Astrocyte of the hippocampus (primary cell): ENCODE results near the gene EFCAB5.
A peak's percentile ranks its signal among the peaks of the same experiment; 100 is the strongest.
"Not testable (repeated sequence)": the region's sequence is repeated elsewhere in the genome, so short reads cannot be mapped to it uniquely, and the experiment has no call there.

Source experiments
- DNase-seq: peaks from one replicate; pipeline ENCODE4 v3.0.0; 2011; ENCODE audit warnings: low read depth, low spot score

The EFCAB5 gene

DNA sequence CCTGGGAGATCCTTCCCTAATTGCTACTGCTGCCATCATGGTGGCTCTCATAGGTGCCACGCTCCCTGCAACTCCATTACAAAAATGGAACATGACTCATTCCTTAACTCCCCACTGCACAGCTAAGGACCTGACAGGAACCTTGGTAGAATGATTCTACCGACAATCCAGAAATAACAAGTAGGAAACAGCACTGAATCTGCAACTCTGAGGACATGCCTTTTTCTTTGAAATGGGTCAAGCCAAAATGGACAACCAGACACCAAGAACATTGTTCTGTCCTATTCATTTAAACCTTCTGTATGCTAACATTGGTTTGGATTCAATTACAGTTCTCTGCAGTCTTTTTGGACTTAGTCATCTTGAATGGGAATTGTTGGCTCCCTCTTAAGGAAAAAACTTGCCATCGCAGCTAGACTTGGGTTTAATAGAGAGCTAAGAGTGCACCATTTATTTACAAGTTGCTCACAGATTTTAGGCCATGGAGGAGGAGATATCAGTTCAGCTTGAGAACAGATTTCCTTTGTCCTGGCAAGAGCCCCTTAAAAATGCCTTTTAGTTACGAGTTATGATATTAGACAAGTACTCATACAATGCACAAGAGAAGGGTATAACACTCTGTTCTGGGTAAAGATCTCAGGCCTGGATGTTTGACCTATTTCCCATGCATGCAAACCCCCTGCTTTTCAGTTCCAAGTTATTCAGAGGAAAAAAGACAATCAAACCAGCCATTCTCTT lies 154.2 kb downstream of the EFCAB5 start:
- peak; percentile 82 for DNase-seq

DNA sequence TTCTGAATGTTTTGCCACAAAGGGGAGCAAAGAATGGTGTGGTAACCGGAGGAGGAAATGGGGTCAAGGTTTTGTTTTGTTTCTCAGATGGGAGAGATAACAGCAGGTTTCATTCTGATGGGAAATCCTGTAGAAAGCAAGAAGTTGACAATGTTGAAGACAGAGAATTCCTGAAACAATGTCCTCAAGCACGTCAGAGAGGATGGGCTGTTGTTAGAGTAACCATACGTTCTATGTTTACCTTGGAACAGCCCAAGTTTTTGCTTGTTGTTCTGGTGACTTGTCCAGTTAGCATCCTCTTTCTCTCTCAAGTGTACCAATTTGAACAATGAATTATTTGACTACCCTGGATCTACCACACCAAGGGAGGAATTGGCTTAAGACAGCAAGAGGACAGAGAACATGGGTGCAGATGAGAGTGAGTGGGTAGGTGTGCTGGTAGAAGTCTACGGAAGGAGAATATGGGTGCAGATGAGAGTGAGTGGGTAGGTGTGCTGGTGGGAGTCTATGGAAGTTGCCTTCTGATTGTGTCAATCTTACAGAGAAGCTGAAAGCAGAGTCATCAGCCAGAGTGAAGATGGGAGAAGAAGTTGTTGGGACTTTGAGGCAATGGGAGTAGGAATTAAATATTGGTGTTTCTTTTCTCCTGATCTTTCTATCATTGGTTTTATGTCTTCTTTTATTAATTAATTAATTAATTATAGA lies 160.4 kb downstream of the EFCAB5 start:
- no peak for DNase-seq

DNA sequence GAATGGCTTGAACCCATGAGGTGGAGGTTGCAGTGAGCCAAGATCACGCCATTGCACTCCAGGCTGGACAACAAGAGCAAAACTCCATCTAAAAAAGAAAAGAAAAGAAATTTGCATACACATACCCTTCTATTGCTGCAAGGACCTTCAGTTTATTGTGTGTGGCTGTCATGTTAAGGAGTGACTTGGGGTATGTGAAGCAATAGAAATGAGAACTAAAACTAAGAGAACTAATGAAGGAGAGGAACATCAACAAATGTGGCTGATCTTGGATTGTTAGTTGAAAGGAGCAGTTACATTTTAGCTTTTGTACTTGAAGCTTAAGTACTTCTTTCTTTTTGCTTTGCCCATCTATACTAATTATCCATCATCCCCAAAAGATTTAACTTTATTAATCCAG lies 162.5 kb downstream of the EFCAB5 start:
- no peak for DNase-seq

DNA sequence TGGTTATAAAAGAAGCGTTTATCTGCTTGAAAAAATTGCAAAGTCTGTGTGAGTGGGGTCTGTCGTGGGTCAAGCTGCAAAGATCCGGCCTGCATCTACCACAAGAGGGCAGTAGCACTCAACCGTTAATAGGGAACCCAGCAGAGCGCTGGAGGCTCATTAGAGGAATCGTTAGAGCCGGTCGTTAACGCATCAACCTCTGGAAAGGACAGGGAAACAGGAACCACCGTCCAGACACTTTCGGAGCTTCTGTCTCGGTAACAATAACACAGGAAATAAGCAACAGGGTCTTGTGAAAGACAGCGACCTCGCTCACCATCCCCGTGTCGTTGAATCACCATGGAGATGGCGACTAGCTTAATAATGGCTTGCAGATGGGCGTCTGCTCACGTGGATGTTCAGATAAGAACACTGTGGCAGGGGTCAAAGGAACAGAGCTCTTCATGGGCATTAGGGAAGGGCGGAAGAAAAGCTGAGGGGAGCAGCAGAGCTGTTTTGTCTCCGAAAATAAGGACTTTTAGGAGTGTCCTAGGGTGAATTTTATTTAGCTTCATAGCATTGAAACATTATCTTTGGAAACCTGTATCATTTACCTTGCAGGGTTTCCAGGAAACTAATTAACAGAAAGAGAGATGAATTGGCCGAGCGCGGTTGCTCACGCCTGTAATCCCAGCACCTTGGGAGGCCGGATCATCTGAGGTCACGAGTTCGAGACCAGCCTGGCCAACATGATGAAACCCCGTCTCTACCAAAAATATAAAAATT lies 163.3 kb downstream of the EFCAB5 start:
- peak; percentile 89 for DNase-seq

DNA sequence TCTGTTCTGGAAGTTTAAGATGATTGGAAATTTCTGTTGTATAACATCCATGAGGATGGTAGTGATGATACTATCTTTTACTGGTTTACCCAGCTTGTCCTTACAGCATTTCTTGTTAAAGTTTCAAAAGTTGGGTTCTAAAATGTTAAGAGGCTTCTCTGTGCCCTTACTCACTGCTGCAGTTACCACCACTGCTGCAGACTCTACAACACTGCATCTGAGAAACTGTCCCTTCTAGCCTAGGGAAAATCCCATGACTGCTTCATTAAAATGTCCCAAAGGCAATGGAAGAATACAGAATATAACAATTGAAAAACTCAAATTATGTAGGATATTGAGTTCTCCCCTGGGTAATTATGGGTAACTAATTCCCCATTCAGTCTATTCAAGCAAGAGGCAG lies 171.4 kb downstream of the EFCAB5 start:
- no peak for DNase-seq

DNA sequence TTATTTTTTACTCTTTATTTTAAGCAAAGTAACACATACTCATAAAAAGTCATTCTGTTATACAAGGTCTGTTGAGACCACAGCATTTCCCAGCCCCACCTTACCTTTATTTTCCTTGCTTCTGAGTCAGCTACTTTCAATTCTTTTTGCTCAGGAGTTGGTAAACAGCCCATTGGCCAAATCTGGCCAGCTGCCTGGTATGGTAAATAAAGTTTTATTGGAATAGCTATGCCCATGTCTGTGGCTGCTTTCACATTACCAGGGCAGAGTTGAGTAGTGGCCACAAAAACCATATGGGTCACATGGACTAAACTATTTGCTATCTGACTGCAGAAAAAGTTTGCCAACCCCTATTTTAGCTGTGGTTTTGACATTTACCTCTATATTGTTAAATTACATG lies 171.8 kb downstream of the EFCAB5 start:
- peak; percentile 87 for DNase-seq

DNA sequence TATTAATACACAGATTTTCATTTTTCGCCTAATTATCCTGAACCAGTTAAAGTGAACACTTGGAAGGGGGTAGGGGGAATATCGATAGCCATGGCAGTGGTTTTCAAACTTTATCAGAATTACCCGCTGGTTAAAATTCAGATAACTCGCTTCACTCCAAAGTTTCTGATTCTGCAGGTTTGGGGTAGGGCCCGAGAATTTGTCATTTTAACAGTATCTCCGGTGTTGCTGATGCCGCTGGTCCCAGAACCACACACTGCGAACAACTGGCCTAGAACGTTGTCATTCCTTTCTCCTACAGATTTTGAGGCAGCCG lies 174.9 kb downstream of the EFCAB5 start:
- no peak for DNase-seq

DNA sequence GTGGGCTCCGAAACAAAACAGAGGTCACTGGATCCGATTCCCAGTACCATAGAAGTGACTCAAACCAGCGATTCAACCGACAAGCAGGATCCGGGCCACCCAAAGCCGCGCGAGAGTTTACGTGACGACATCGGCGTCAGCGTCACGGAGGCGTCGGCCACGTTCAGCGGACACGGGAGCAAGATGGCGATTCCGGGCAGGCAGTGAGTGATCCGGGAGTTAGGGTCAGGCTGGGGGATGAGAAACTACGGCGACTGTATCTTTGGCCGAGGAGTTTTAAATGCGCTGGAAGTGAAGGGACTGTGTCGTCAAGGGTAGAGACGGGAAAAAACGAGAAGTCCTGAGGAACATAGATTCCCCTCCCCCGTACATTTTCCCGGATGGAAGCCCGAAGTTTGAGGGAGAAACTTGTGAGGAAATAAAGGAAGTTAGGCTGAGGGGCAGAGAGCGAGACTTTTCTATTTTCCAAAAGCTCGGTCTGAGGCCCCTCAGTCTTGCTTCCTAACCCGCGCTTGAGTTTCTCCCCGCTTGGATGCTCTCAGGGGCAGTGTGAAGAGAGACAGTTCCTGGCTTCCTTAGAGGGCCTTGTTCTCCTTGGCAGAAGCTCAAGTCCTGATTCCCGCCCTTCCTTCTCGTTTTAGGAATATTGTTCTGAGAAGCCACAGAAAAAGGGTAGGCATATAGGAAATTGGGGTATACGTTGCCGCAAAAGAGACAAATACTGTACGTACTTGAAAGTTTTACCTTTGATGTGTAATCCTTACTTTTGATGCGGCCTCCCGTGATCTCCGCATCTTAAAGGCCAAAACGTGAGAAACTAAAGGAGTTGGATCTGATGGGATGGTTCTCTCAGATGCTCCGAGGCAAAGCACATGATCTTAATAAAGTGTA lies 175.5 kb downstream of the EFCAB5 start, which contains the start of gene NSRP1:
NSRP1 (plus strand) TSS at position 156 of the 891 bp plus-strand sequence; CDS start at position 184, 28 bp downstream.
- DNase-seq, result peak; percentile 98

DNA sequence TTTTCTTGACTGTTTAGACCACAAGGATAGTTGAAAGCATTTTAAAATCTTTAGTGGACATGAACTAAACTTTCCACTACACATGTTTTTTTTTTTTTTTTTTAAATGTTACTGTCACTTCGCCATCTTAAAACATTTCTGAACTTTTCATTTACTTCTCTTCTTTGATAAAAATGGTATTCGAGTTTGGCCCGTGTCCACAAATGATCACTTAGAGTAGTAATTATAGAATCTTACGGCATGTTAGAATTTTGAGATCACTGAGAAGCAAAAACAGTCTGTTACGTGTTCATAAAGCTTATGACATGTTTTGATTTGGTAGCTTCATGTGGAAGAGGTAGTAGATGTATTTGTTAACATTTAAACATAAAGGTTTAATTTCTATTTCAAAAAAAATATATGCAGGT lies 176.2 kb downstream of the EFCAB5 start:
- DNase-seq, result peak; percentile 7

DNA sequence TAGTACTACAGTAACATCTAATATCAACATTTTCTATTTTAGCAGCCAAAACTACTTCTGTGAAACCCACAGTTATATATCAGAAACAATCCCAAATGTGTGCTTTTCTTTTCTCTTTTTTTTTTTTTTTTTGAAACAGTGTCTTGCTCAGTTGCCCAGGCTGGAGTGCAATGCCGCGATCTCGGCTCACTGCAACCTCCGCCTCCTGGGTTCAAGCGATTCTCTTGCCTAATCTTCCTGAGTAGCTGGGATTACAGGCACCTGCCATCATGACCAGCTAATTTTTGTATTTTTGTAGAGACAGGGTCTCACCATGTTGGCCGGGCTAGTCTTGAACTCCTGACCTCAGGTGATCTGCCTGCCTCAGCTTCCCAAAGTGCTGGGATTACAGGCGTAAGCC lies 177.2 kb downstream of the EFCAB5 start:
- DNase-seq, result not testable (repeated sequence)

DNA sequence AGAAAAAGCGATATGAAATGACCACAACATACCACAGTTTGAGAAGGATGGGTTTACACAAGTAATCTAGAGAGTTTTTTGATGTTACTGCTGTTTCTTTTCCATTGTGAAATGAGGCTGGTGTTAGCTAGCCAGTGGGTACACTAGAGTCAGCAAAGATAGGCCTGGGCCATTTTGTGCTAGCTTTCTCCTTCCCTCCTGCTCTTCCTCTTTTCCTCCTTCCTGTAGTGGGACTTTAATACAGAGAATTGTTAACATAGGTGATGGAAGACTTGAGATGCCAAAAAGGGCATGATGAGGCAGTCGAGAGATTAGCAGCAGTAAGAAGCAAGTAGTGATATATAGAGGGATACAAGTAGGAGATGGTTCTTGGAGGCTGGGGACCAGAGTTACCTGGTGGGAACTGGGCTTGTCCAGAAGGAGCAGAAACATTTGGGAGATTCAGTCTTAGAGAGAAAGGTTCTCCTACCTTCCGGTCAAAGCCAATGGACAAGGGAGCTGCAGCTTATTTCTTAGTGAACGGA lies 182.9 kb downstream of the EFCAB5 start:
- no peak for DNase-seq

DNA sequence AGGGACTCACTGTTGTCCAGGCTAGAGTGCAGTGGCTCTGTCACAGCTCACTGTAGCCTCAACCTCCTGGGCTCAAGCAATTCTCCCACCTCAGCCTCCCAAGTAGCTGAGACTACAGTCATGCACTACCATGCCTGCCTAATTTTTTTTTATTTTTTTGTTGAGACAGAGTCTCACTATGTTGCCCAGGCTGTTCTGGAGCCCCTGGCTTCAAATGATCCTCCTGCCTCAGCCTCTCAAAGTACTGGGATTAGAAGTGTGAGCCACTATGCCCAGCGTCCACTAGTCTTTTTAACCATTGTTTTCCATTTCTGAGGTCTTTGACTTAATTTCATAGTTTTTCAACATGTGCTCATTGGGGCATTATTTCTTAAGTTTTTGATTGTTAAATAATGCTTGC lies 188.7 kb downstream of the EFCAB5 start:
- no peak for DNase-seq

DNA sequence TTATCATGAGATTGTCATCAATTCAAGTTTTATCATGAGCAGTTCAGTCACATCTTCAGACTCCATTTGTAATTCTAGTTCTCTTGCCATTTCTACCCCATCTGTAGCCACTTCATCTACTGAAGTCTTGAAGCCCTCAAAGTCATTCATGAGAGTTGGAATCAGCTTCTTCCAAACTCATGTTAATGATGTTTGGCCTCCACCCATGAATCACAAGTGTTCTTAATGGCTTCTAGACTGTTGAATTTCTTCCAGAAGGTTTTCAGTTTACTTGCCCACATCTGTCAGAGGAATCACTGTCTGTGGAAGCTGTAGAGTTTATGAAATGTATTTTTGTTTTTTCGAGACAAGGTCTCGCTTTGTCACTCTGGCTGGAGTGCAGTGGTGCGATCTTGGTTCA lies 191.2 kb downstream of the EFCAB5 start:
- no peak for DNase-seq

DNA sequence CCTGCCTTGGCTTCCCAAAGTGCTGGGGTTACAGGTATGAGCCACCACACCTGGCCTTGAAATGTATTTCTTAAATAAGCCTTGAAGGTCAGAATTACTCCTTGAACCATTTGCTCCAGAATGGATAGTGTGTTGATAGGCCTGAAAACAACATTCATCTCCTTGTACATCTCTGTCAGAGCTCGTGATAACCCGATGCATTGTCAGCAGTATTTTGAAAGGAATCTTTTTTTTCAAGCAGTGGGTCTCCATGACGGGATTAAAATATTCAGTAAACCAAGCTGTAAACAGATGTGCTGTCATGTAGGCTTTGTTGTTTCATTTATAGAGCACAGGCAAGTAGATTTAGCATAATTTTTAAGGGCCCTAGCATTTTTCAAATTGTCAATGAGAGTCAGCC lies 191.8 kb downstream of the EFCAB5 start:
- no peak for DNase-seq

DNA sequence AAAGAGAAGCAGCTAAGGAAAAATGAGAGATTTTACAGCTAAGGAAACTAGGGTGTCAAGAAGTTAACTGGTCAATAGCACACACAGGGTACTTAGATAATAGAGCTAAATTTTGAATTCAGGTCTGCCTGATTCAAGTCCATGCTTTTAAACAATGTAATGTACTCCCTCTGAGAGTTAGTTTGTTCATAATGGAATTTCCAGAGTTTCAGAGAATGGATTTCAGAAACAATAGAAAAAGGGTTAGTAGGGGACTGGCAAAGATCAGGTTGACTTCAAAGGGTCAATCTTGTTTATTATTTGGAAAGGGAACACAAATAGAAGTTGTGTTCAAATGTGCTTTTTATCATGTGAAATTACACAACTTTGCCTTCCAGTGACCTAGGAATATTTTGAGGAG lies 193.1 kb downstream of the EFCAB5 start:
- no peak for DNase-seq

DNA sequence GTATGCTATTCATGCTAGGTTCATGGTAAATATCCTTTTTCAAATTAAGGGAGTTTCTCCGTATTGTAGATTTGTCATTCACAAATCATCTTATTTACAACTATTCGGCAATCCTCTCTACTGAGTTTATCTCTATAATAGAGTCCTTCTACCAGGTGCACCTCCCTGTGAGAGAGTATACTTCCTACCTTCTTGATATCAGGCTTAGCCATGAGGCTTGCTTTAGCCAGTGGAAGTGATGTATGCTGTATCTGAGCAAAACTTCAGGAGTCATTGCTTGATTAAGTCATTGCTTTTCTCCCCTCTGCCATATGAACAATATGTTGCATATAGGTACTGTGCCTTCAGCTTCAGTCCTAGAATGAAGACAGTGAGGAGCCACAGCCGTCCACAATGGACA lies 195.7 kb downstream of the EFCAB5 start:
- no peak for DNase-seq

DNA sequence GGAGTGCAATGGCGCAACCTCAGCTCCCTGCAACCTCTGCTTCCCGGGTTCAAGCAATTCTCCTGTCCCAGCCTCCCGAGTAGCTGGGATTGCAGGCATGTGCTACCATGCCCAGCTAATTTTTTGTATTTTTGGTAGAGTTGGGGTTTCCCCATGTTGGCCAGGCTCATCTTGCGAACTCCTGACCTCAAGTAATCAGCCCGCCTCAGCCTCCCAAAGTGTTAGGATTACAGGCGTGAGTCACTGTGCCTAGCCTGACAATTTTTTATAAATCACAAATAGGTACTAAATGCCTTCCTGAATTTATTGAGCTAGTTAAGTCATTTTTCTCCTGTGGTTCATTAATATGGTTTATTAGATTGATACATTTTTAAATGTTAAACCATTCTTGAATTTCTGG lies 206.4 kb downstream of the EFCAB5 start:
- not testable (repeated sequence) for DNase-seq

DNA sequence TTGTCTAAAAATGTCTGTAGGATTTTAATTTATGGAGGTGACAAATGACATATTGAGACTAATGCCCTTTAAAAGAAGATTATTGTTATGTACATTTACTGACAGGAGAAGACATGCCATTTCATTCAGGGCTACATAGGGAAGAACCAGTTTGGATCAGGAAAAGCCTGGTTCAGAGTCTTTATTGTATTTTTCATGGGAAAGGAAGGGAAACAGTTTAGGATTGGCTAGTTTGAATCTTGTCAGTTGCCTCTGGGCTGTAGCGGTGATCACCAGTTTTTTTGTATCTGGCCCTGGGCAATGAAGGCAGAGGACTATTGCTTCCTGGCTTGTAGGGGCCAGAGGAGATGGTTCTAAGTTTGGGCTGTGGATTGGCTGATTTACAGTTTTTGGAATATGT lies 206.9 kb downstream of the EFCAB5 start:
- no peak for DNase-seq

DNA sequence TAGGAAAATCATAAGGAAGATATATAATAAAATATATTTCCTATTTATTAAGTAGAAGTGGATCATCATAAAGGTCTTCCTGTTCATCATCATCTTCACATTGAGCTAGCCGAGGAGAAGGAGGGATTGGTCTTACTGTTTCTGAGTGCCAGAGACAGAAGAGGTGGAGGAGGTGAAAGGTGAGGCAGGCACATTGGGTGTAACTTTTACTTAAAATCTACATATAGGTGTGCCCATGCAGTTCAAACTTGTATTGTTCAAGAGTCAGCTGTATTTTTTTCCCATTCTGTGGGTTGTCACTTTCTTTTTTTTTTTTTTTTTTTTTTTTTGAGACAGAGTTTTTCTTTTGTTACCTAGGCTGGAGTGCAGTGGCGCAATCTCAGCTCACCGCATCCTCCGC lies 210.0 kb downstream of the EFCAB5 start:
- DNase-seq, result no peak

DNA sequence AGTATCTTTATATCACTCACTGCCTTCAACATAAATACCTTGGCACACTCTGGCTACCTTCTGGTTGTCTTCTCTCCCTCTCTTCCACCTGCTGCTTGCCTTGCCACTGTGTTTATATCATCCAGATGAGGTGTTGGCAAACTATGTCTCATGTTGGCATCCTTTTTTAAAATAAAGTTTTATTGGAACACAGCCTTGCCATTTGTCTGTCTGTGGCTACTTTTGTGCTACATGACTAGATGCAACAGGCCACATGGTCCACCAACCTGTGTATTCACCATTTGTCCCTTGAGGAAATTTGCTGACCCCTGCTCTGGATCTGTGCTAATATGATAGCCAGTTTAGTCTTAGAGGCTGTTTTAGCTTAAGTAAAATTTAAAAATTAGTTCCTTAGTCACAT lies 212.0 kb downstream of the EFCAB5 start:
- no peak for DNase-seq

DNA sequence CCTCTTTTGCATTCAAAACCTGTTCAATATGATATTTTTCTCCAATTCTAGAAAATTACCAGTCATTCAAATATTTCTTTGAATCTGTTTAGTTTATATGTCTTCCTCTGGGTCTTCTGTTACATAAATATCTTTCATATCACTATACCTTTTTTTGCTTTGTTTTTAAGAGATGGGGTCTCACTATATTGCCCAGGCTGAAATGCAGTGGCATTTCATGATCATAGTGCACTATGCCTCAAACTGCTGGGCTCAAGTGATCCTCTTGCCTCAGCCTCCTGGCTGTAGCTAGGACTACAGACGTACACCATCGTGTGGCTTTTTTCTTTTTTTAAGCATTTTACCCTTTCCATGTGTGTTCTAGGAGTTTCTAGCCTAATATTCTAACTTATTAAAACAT lies 214.0 kb downstream of the EFCAB5 start:
- DNase-seq, result no peak
